ENCODE results near the gene LRRC28. TPM values are rescaled to one million over a fixed set of nuclear protein-coding genes. Genes with fewer than 3 reads are reported as not detected.

Gene LRRC28
- total RNA-seq, 1 experiment from 2014 or later, result 21.4 TPM

DNA sequence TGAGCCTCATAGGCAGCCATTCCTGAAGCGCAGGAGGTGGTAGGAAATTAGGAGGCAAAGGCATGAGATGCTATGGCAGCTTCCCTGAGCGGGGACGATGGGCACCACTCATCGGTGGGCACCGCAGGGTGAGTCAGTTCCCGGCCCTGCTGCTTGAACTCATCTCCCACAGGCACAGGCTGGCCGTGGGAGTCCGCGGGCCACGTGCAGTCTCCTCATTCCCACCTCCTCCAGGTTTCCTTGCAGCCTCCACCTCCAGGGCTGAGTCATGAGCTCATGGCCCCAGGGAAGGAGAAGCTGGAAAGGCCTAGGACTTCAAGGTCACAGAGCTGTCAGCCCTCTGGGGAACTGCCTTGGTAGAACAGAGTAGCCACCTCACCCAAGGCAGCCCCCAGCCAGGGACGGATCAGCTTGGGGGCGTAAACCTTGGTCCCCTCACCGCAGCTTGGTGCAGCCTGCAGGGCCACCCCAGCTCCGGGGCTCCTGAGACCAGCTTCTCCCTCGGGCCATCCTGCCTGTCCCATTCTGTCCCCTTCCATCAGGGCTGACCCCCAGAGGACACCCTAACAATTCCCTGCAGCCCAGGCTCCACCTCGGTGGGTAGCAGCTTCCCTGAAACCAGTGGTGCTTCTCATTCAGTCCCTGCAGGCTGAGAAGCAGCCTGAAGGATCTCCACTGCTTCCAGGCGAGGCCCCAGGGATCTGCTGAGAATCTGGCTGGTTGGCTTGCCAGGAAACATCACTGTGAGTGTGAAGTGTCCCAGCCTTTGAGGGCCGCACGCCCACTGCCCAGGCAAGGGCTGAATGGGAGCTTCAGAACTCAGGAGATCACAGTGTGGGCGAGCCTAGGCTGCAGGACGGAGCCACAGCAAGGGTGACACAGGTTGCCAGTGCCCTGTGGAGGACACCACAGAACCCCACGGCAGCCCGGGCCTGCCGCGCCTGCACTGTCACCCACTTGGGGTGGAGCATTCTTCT, 163.8 kb downstream of the LRRC28 start:
- H3K36me3 ChIP-seq (ENCODE audit: control insufficient read depth in 1 of 2, insufficient read depth in 2 of 2, low read length in 2 of 2), result no peaks in the 10 kb centered on the region
- H2AFZ ChIP-seq (ENCODE audit: low read depth, low read length, poor library complexity, severe bottlenecking), result no peak overlapping the region
- POLR2A ChIA-PET, result no interaction called here
- no peak overlapping the region for H3K9ac ChIP-seq (ENCODE audit: low read length)
- no peaks in the 10 kb centered on the region for H3K9me3 ChIP-seq (ENCODE audit: control insufficient read depth in 1 of 2, insufficient read depth in 1 of 2, low read depth in 1 of 2, low read length in 2 of 2)
- TF ChIP-seq YY1 (IDR thresholded peaks at IDR 0.05; ENCODE audit: extremely low read depth, insufficient replicate concordance, low read depth, low read length) (no peak), ZFX (IDR thresholded peaks at IDR 0.05) (no peak), POLR2AphosphoS5 (IDR thresholded peaks at IDR 0.05; ENCODE audit: low read depth, low read length) (no peak), CBX3 (IDR thresholded peaks at IDR 0.05; ENCODE audit: low read depth) (no peak), TCF7L2 (IDR thresholded peaks at IDR 0.05; ENCODE audit: borderline replicate concordance, extremely low read depth, insufficient read depth, insufficient read length) (no peak), RAD21 (IDR thresholded peaks at IDR 0.05; ENCODE audit: low read depth) (no peak), EGR1 (IDR thresholded peaks at IDR 0.05; ENCODE audit: low read depth) (no peak), ELF1 (IDR thresholded peaks at IDR 0.05; ENCODE audit: borderline replicate concordance, low read depth) (no peak), EZH2 (IDR thresholded peaks at IDR 0.05) (no peak)
- TF ChIP-seq, protein P1, sequence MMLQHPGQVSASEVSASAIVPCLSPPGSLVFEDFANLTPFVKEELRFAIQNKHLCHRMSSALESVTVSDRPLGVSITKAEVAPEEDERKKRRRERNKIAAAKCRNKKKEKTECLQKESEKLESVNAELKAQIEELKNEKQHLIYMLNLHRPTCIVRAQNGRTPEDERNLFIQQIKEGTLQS (IDR thresholded peaks at IDR 0.05), result no peak
- H3K27me3 ChIP-seq (ENCODE audit: insufficient read depth, low read length), result no peaks in the 10 kb centered on the region
- DNase-seq (ENCODE audit: low read depth, low spot score) (no peak), ATAC-seq (0 out of 2 replicates have a peak, but pooled peaks have one; percentile 20)
- no peak overlapping the region for H3K27ac ChIP-seq (ENCODE audit: low read depth, low read length)
- intact Hi-C loops (cut with micrococcal nuclease), result no loop called here
- RAD21 ChIA-PET (ENCODE audit: low non-redundant PET in 1 of 2, low total read pairs in 2 of 2, uncharacterized antibody in 2 of 2, unreplicated experiment in 2 of 2), result no interaction called here
- peaks cover 0 to 7% of the 10 kb centered on the region in 2 experiments; a peak in 1 of 4 replicates for H3K4me1 ChIP-seq (ENCODE audit: control insufficient read depth in 1 of 2, insufficient read depth in 2 of 2, low read length in 2 of 2)
- no peaks in the 10 kb centered on the region for H3K9me2 ChIP-seq (ENCODE audit: insufficient read depth)
- no peak overlapping the region for H3K4me2 ChIP-seq (ENCODE audit: low read length)
- CTCF ChIA-PET, result interaction anchor here (2.4 kb wide), 1 partner anchor 289 kb away, joined by 11 read pairs; no protein-coding TSS in a partner anchor
- no peaks in the 10 kb centered on the region for H3K79me2 ChIP-seq (ENCODE audit: insufficient read depth, low read length)
- H3K4me3 ChIP-seq (replicated peaks in 1 of 2; ENCODE audit: low read depth in 1 of 2, low read length in 2 of 2), result no peak overlapping the region
- no peaks in the 10 kb centered on the region for H4K20me1 ChIP-seq (ENCODE audit: insufficient read depth)
- no TSS peak for BruUV-seq (replicated peaks)

Data from HCT116 (cell line).